Measurements from ENCODE around the gene PLXDC2.

Gene PLXDC2

GRCh38 chr10:20298417-20298816, 482.2 kb downstream of the PLXDC2 start:
- no peak for DNase-seq

- DNase-seq, result no peak
Measured at GRCh38 chr10:20299034-20299736, 483.0 kb downstream of the PLXDC2 start.

GRCh38 chr10:20300735-20301134, 484.5 kb downstream of the PLXDC2 start:
- DNase-seq, result no peak

GRCh38 chr10:20302033-20302432, 485.8 kb downstream of the PLXDC2 start:
- no peak for DNase-seq

- no peak for DNase-seq
Measured at GRCh38 chr10:20303453-20304152, 487.4 kb downstream of the PLXDC2 start.

- no peak for DNase-seq
Measured at GRCh38 chr10:20313665-20314064, 497.4 kb downstream of the PLXDC2 start.

- no peak for DNase-seq
Measured at GRCh38 chr10:20314431-20314830, 498.2 kb downstream of the PLXDC2 start.

GRCh38 chr10:20327954-20328353, 511.7 kb downstream of the PLXDC2 start:
- no peak for DNase-seq

- DNase-seq, result no peak
Measured at GRCh38 chr10:20330246-20330645, 514.0 kb downstream of the PLXDC2 start.

GRCh38 chr10:20334559-20334958, 518.3 kb downstream of the PLXDC2 start:
- DNase-seq, result no peak
